ENCODE measurements around the gene EML6.

Gene EML6

GRCh38 chr2:54925022-54925421 lies 201.6 kb downstream of the EML6 start:
- Histone ChIP-seq H3K23ac (ENCODE audit: low read depth, low read length, poor library complexity) (no peak overlapping the region), H4K91ac (ENCODE audit: low read depth, low read length, poor library complexity) (no peak overlapping the region), H3K9ac (ENCODE audit: low read depth, low read length, poor library complexity) (no peak overlapping the region), H3K27me3 (ENCODE audit: control insufficient read depth in 3 of 3, insufficient read depth in 3 of 3, low read depth in 1 of 3, low read length in 3 of 3) (peaks cover 0 to 5% (median 0%) of the 10 kb centered on the region in 3 experiments), H2BK12ac (ENCODE audit: low read length) (no peak overlapping the region), H2AK5ac (ENCODE audit: low read depth, low read length) (no peak overlapping the region), H2BK5ac (ENCODE audit: low read length) (no peak overlapping the region), H3K79me1 (ENCODE audit: low read depth, low read length) (no peaks in the 10 kb centered on the region), H2AFZ (ENCODE audit: low read length) (no peak overlapping the region), H2BK15ac (ENCODE audit: low read length) (no peak overlapping the region), H3K27ac (replicated peaks; ENCODE audit: low read length) (no peak overlapping the region), H4K8ac (ENCODE audit: low read depth, low read length) (no peak overlapping the region), H3K9me3 (replicated peaks in 1 of 2; ENCODE audit: control insufficient read depth in 2 of 2, insufficient read depth in 1 of 2, low read depth in 1 of 2, low read length in 2 of 2) (peaks cover 2 to 11% of the 10 kb centered on the region in 2 donors), H3K18ac (ENCODE audit: low read length) (no peak overlapping the region), H3K4me3 (ENCODE audit: low read length in 2 of 2) (no peak overlapping the region), H3K4me2 (ENCODE audit: insufficient read depth, low read length, poor library complexity, severe bottlenecking) (no peak overlapping the region), H2BK120ac (ENCODE audit: low read depth, low read length) (no peak overlapping the region), H3K14ac (ENCODE audit: low read length) (no peak overlapping the region), H3K4ac (ENCODE audit: low read length) (no peak overlapping the region), H3K36me3 (replicated peaks in 1 of 2; ENCODE audit: control insufficient read depth in 2 of 2, insufficient read depth in 2 of 2, low read length in 2 of 2) (no peaks in the 10 kb centered on the region), H3K4me1 (ENCODE audit: control insufficient read depth in 2 of 2, insufficient read depth in 1 of 2, low read depth in 1 of 2, low read length in 2 of 2) (no peaks in the 10 kb centered on the region)
- no CpG with 5 or more reads among the region's 4 CpGs for WGBS, 2 donors (ENCODE audit: extremely low coverage in 2 of 2, insufficient read length in 2 of 2, insufficient replicate concordance in 1 of 2)
- DNase-seq (ENCODE audit: low spot score): no peak

GRCh38 chr2:54927085-54927750 lies 203.8 kb downstream of the EML6 start:
- H3K79me1 ChIP-seq (ENCODE audit: low read depth, low read length): no peaks in the 10 kb centered on the region
- no peak for DNase-seq (ENCODE audit: low spot score)
- peaks cover 0 to 6% (median 0%) of the 10 kb centered on the region in 3 experiments for H3K27me3 ChIP-seq (ENCODE audit: control insufficient read depth in 3 of 3, insufficient read depth in 3 of 3, low read depth in 1 of 3, low read length in 3 of 3)
- no peak overlapping the region for H3K4ac ChIP-seq (ENCODE audit: low read length)
- H3K4me2 ChIP-seq (ENCODE audit: insufficient read depth, low read length, poor library complexity, severe bottlenecking): no peak overlapping the region
- no peak overlapping the region for H3K9ac ChIP-seq (ENCODE audit: low read depth, low read length, poor library complexity)
- H3K14ac ChIP-seq (ENCODE audit: low read length): no peak overlapping the region
- no peak overlapping the region for H2AK5ac ChIP-seq (ENCODE audit: low read depth, low read length)
- peak overlapping the region in 1 of 2 donors; percentile 28 for H3K4me3 ChIP-seq (ENCODE audit: low read length in 2 of 2)
- H4K91ac ChIP-seq (ENCODE audit: low read depth, low read length, poor library complexity): no peak overlapping the region
- no CpG with 5 or more reads among the region's 8 CpGs for WGBS, 2 donors (ENCODE audit: extremely low coverage in 2 of 2, insufficient read length in 2 of 2, insufficient replicate concordance in 1 of 2)
- peaks cover 2 to 4% of the 10 kb centered on the region in 2 donors for H3K9me3 ChIP-seq (replicated peaks in 1 of 2; ENCODE audit: control insufficient read depth in 2 of 2, insufficient read depth in 1 of 2, low read depth in 1 of 2, low read length in 2 of 2)
- no peak overlapping the region for H2BK12ac ChIP-seq (ENCODE audit: low read length)
- no peak overlapping the region for H2AFZ ChIP-seq (ENCODE audit: low read length)
- no peak overlapping the region for H3K27ac ChIP-seq (replicated peaks; ENCODE audit: low read length)
- no peak overlapping the region for H2BK5ac ChIP-seq (ENCODE audit: low read length)
- no peak overlapping the region for H3K18ac ChIP-seq (ENCODE audit: low read length)
- no peaks in the 10 kb centered on the region for H3K36me3 ChIP-seq (replicated peaks in 1 of 2; ENCODE audit: control insufficient read depth in 2 of 2, insufficient read depth in 2 of 2, low read length in 2 of 2)
- H2BK15ac ChIP-seq (ENCODE audit: low read length): no peak overlapping the region
- H2BK120ac ChIP-seq (ENCODE audit: low read depth, low read length): no peak overlapping the region
- no peak overlapping the region for H4K8ac ChIP-seq (ENCODE audit: low read depth, low read length)
- no peaks in the 10 kb centered on the region for H3K4me1 ChIP-seq (ENCODE audit: control insufficient read depth in 2 of 2, insufficient read depth in 1 of 2, low read depth in 1 of 2, low read length in 2 of 2)
- H3K23ac ChIP-seq (ENCODE audit: low read depth, low read length, poor library complexity): no peak overlapping the region

DNA sequence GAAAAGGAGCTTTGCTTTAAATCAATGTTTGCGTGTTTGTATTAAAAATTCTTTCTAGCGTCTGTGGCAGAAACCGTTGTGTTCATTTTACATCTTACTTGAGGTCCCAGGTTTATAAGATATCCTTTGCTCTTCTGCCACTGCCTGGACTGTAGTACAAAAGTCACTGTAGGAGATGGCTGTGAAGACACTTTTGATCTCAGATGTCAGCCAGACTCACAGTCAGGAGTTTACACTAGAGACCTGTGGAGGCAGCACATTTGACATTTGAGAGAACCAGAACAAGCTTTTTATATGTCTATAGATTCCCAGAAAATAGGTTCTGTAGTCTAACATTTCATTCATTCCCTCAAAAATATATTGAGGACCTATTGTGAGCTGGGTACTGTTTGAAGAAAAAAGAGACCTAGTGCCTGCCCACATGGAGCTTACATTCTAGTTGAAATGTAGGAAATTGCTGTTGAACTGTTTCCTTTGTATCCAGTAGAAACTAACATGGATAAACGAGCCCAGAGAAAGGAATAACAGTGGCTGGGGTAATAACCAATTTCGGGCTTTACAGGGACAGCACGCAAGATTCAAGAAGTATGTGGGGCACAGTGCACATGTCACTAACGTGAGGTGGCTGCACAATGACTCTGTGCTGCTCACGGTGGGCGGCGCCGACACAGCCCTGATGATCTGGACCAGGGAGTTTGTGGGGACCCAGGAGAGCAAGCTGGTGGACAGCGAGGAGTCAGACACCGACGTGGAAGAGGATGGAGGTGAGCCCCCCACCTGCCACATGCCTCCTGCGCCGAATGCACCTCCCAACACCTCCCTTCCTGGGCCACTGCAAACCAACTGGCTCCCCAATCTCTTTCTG lies 204.5 kb downstream of the EML6 start:
- no peaks in the 10 kb centered on the region for H3K79me1 ChIP-seq (ENCODE audit: low read depth, low read length)
- no peak overlapping the region for H2AK5ac ChIP-seq (ENCODE audit: low read depth, low read length)
- H3K4me2 ChIP-seq (ENCODE audit: insufficient read depth, low read length, poor library complexity, severe bottlenecking): no peak overlapping the region
- H3K36me3 ChIP-seq (replicated peaks in 1 of 2; ENCODE audit: control insufficient read depth in 2 of 2, insufficient read depth in 2 of 2, low read length in 2 of 2): no peaks in the 10 kb centered on the region
- no CpG with 5 or more reads among the region's 16 CpGs for WGBS, 2 donors (ENCODE audit: extremely low coverage in 2 of 2, insufficient read length in 2 of 2, insufficient replicate concordance in 1 of 2)
- no peak overlapping the region for H2BK12ac ChIP-seq (ENCODE audit: low read length)
- no peak for DNase-seq (ENCODE audit: low spot score)
- H3K23ac ChIP-seq (ENCODE audit: low read depth, low read length, poor library complexity): no peak overlapping the region
- no peak overlapping the region for H2BK120ac ChIP-seq (ENCODE audit: low read depth, low read length)
- no peak overlapping the region for H3K18ac ChIP-seq (ENCODE audit: low read length)
- H4K91ac ChIP-seq (ENCODE audit: low read depth, low read length, poor library complexity): no peak overlapping the region
- H2BK15ac ChIP-seq (ENCODE audit: low read length): no peak overlapping the region
- H2AFZ ChIP-seq (ENCODE audit: low read length): no peak overlapping the region
- peak overlapping the region; percentile 44 for H4K8ac ChIP-seq (ENCODE audit: low read depth, low read length)
- H3K4me3 ChIP-seq (ENCODE audit: low read length in 2 of 2): no peak overlapping the region
- no peak overlapping the region for H3K4ac ChIP-seq (ENCODE audit: low read length)
- peak overlapping the region; percentile 15 for H3K14ac ChIP-seq (ENCODE audit: low read length)
- peaks cover 0 to 6% (median 0%) of the 10 kb centered on the region in 3 experiments for H3K27me3 ChIP-seq (ENCODE audit: control insufficient read depth in 3 of 3, insufficient read depth in 3 of 3, low read depth in 1 of 3, low read length in 3 of 3)
- no peak overlapping the region for H3K27ac ChIP-seq (replicated peaks; ENCODE audit: low read length)
- peaks cover 2 to 4% of the 10 kb centered on the region in 2 donors for H3K9me3 ChIP-seq (replicated peaks in 1 of 2; ENCODE audit: control insufficient read depth in 2 of 2, insufficient read depth in 1 of 2, low read depth in 1 of 2, low read length in 2 of 2)
- no peak overlapping the region for H2BK5ac ChIP-seq (ENCODE audit: low read length)
- no peaks in the 10 kb centered on the region for H3K4me1 ChIP-seq (ENCODE audit: control insufficient read depth in 2 of 2, insufficient read depth in 1 of 2, low read depth in 1 of 2, low read length in 2 of 2)
- H3K9ac ChIP-seq (ENCODE audit: low read depth, low read length, poor library complexity): no peak overlapping the region

DNA sequence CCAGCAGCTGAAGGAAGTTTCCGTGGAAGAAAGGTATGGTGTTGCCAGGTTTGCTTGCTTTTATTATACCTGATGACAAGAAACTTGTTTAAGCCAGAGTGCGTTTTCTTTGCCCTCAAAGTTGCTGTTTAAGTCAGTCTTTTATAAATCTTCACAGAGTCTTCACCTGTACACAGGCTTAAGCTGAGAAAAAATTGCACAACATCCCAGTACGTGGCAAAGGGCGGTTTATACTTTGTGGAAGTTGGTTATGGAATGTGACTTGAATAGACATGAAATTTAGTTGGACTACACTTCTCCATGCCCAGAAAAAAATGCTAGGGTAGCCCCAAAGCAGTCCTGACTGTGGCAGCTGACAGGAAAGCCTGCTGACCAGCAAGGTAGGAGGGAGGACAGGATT lies 205.3 kb downstream of the EML6 start:
- WGBS, 2 donors (ENCODE audit: extremely low coverage in 2 of 2, insufficient read length in 2 of 2, insufficient replicate concordance in 1 of 2): no CpG with 5 or more reads among the region's 4 CpGs
- Histone ChIP-seq H4K91ac (ENCODE audit: low read depth, low read length, poor library complexity) (no peak overlapping the region), H2BK120ac (ENCODE audit: low read depth, low read length) (no peak overlapping the region), H2AFZ (ENCODE audit: low read length) (no peak overlapping the region), H3K9me3 (replicated peaks in 1 of 2; ENCODE audit: control insufficient read depth in 2 of 2, insufficient read depth in 1 of 2, low read depth in 1 of 2, low read length in 2 of 2) (peaks cover 2 to 4% of the 10 kb centered on the region in 2 donors), H3K79me1 (ENCODE audit: low read depth, low read length) (no peaks in the 10 kb centered on the region), H3K36me3 (replicated peaks in 1 of 2; ENCODE audit: control insufficient read depth in 2 of 2, insufficient read depth in 2 of 2, low read length in 2 of 2) (no peaks in the 10 kb centered on the region), H3K23ac (ENCODE audit: low read depth, low read length, poor library complexity) (no peak overlapping the region), H2AK5ac (ENCODE audit: low read depth, low read length) (no peak overlapping the region), H4K8ac (ENCODE audit: low read depth, low read length) (no peak overlapping the region), H3K27me3 (ENCODE audit: control insufficient read depth in 3 of 3, insufficient read depth in 3 of 3, low read depth in 1 of 3, low read length in 3 of 3) (peaks cover 0 to 6% (median 0%) of the 10 kb centered on the region in 3 experiments), H3K18ac (ENCODE audit: low read length) (no peak overlapping the region), H3K4me1 (ENCODE audit: control insufficient read depth in 2 of 2, insufficient read depth in 1 of 2, low read depth in 1 of 2, low read length in 2 of 2) (no peaks in the 10 kb centered on the region), H3K27ac (replicated peaks; ENCODE audit: low read length) (no peak overlapping the region), H3K4me2 (ENCODE audit: insufficient read depth, low read length, poor library complexity, severe bottlenecking) (no peak overlapping the region), H3K9ac (ENCODE audit: low read depth, low read length, poor library complexity) (no peak overlapping the region), H3K4ac (ENCODE audit: low read length) (no peak overlapping the region), H2BK15ac (ENCODE audit: low read length) (no peak overlapping the region), H3K14ac (ENCODE audit: low read length) (no peak overlapping the region), H2BK12ac (ENCODE audit: low read length) (no peak overlapping the region), H3K4me3 (ENCODE audit: low read length in 2 of 2) (no peak overlapping the region), H2BK5ac (ENCODE audit: low read length) (no peak overlapping the region)
- no peak for DNase-seq (ENCODE audit: low spot score)

Data from neuronal stem cell (in vitro differentiated cells).